HG02973 (cell line): Measurements from ENCODE around the gene SPC24.
A peak's percentile ranks its signal among the peaks of the same experiment; 100 is the strongest.

Experiments
- ATAC-seq: cut with Tn5 transposase; IDR thresholded peaks from one replicate; pipeline ENCODE4 v1.9.1; 2021; ENCODE audit warnings: moderate library complexity; ENCODE audit not compliant: unreplicated experiment

The SPC24 gene

DNA sequence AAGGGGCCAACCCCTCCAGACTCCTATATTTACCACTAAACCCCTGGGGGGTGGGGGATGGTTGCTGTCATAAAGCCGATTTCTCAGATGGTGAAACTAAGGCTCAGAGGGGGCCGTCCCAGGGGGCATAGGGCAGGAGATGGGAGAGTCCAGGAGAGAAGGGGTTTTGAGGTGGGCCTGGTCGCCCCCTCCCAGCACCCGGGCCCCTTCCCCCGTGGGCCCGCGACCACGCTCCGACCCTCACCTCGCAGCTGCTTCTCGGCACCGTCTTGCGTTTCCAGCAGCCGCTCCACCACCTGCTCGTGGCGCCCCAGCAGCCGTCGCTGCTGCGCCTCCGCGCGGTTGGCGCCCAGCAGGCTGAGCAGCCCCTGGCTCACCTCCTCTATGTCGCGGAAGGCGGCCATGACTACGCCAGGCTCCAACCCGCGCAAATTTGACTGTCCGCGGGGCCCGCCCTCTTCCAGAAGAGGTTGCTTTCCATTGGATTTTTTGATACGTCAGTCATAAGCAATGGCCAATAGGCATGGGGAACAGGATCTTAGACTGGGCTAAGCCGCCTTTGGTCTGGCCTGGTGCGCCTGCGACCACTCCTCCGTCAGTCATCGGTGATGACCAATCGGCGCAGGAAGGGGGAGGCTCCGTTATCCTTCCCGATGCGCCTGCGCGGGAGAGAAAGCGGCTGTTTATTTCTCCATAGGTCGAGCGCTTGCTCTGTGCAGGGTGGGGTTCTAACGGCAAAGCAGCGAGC lies at the start of gene SPC24:
SPC24 (minus strand) TSS at position 410 of the 748 bp plus-strand sequence; CDS start at position 404, 6 bp downstream.
- peak; percentile 95 for ATAC-seq

GRCh38 chr19:11204943-11205349 lies 49.4 kb upstream of the SPC24 start:
- ATAC-seq = no peak

- ATAC-seq = no peak
These were observed 48.6 kb upstream of the SPC24 start for GRCh38 chr19:11204076-11204602.

DNA sequence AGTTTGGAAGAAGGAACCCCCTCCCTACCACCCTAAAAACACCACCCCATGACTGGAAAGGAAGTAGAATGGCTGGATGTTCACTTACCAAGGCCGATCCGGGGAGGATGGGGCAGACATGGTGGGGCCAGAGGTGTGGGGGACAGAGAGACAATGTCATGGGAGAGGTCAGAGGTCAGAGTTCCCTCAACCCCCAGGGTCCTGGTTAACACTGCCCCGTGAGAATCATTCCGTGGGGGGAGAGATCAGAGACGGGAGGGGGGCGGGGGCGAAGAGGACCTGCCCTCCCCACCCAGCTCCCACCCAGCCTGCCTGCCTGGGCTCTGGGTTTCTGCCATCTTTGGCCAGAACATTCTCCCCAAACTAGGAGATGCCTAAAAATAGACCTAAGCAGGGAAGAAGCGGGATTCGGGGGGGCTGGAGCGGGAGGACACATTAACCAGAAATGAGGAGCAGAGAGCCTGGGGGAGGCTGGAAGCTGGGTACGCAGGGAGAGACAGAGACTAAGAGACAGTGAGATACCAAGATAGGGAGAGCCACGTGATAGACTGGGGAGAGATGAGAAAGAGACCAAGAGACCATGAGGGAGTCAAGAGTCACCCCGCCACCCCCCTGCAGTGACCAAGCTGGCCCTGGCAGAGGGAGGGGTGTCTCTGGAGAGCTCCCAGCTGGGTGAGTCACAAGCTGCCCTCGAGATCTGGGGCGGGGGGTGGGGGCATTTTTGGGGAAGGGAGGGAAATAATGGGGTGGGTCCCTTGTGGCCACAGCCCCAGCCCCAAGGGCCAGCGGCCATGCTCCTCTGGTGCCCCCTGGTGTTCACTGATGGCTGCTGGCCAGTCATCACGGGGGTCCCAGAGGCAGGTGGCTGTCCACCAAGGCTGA lies 47.9 kb upstream of the SPC24 start:
- ATAC-seq = no peak

- no peak for ATAC-seq
These were observed 47.1 kb upstream of the SPC24 start for GRCh38 chr19:11202488-11203193.

- ATAC-seq = no peak
These were observed 46.2 kb upstream of the SPC24 start for GRCh38 chr19:11201791-11202190.

DNA sequence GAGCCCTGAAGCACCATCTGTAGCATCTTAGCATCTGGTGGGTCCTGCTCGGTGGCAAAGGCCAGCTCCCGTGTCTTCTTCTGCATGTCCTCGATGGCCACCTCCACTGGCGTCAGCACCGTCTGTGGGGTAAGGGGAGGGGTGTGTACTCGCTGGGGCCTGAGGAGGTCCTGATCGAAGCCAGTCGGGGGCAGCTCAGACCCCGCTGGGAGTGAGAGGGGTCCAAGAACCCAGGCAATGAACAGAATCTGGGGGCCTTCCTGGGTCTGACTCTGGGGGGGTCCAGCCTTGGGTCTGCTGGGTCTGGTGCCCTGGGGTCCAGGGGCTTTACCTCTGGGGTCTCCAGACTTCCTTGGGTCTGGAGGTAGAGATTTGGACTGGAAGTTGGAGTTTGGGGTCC lies 45.3 kb upstream of the SPC24 start:
- ATAC-seq = no peak

DNA sequence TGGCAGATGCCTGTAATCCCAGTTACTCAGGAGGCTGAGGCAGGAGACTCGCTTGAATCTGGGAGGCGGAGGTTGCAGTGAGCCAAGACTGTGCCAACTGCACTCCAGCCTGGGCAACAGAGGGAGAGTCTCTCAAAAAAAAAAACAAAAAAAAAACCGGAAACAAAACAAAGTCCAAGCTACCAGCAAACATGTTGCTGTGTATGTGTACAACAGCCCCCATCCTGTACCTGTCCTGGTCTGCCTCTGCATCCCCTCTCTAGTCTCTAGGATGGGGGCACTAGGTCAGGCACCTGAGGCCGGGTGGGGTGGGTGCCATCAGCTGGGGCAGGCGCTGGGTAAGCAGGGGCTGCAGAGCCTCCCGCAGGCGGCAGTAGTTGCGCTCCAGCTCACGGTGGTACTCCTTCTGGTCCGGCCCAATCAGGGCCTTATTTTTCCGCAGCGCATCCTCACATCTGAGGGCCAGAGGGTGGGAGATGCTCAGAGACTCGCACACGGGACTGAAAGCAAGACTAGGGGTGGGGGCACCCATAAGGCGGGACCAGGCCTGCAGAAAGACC lies 44.5 kb upstream of the SPC24 start:
- ATAC-seq = no peak

DNA sequence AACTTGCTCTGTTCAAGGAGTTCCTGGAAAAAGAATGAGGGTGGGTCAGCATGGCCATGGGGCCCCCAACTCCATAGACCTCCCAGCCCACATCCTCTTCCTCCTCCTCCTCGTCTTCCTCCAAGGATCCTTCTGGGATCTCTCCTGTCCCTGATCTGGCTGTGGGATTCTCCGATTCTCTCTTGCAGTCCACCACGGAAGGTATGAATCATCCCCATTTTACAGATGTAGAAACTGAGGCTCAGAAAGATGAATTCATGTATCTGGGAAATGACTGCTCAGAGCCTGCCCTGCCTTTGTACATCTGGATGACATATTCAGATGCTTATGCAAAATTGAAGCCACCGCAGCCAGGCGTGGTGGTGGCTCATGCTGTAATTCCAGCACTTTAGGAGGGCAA lies 43.9 kb upstream of the SPC24 start:
- ATAC-seq = no peak

DNA sequence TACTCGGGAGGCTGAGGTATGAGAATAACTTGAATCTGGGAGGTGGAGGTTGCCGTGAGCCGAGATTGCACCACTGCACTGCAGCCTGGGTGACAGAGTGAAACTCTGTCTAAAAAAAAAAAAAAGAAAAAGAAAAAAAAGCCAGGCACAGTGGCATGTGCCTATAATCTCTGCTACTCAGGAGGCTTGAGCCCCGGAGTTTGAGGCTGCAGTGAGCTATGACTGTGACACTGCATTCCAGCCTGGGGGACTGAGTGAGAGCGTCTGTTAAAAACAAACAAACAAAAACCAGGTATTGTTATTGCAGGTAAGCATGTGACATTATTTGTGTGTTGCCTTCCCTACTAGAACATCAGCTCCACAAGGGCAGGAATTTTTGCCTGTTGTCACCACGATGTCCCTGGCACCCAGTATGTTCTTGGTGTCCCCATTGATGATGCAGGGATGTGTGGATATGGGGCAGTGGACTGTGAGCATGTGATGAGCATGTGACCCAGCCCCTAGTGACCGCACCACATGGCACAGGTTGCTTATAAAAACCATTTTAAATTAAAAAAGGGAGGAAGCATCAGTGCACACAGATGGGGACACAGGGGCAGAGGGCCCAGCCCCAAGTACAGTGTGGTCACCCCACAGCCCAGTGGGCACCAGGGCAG lies 43.3 kb upstream of the SPC24 start:
- ATAC-seq = no peak

DNA sequence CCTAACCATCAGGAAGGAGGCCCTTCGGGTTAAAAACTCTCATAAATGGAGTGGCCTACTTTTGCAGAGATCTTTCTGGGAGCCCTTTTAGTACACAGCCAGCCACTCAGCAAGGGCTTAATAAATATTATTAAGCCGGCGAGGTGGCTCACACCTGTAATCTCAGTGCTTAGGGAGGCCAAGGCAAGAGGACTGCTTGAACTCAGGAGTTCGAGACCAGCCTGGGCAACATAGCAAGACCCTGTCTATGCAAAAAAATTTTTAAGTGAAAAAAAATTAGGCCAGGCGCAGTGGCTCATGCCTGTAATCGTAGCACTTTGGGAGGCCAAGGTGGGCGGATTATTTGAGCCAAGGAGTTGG lies 42.6 kb upstream of the SPC24 start:
- ATAC-seq = no peak

DNA sequence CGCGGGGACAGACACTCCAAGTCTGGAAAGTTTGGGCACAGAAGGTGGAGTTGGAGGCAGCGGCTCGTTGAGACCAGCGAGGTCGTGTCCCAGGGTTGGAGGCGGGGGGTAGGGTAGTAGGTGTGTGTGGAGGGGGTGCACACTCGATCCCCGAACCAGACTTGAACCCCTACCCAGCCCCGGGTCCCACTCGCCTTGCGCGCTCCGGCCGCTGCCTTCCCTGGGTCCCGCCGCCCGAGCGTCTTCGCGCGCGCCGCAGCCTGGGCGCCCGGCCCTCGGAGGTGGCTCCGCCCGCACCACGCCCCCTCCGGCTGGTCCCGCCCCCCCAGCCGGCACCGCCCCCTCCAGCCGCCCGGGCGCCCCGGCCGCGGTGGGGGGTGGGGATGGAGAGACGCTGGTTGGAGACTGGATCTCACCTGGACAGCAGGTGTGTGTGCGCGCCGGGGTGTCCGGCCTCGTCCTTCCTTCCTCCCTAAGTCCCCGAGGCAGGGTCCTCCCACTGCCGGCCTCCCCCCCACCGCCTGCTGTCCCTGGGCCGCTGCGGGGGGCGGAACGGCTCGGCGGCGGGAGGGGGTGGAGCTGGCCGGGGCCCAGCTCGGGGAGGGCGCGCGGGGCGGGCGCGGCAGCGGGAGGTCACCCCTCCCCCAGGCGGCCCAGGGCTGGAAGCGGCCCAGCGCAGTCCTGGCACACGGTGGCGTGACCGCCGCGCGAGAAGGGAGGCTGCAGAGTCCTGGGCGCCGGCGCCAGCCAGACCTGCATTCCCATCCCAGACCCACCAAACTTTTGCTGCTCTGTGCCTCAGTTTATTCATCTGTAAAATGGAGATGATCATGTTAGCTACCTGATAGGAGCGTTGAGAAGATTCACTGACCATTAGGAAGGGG lies 42.0 kb upstream of the SPC24 start, which contains the start of gene KANK2:
KANK2 (minus strand) TSS at position 255 of the 884 bp plus-strand sequence. CDS start 3,034 bp downstream, outside the sequence.
- peak; percentile 50 for ATAC-seq

- ATAC-seq = no peak
These were observed 41.1 kb upstream of the SPC24 start for GRCh38 chr19:11196406-11197287.

DNA sequence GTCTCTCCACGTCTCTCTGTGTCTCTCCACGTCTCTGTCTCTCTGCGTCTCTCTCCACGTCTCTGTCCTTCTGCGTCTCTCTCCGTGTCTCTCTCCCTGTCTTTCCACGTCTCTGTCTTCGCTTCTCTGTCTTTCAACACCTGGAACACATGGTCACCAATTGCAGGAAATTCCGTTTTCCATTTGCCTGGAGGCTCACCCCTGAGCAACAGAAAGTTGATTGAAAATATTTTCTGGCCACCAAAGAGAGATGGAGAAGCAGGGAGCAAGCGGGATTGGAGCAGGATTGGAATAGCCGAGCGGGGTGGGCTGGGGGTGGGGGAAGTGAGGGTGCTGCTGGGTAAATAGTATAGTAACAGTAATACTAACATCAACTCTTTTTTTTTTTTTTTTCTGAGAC lies 40.1 kb upstream of the SPC24 start:
- no peak for ATAC-seq

DNA sequence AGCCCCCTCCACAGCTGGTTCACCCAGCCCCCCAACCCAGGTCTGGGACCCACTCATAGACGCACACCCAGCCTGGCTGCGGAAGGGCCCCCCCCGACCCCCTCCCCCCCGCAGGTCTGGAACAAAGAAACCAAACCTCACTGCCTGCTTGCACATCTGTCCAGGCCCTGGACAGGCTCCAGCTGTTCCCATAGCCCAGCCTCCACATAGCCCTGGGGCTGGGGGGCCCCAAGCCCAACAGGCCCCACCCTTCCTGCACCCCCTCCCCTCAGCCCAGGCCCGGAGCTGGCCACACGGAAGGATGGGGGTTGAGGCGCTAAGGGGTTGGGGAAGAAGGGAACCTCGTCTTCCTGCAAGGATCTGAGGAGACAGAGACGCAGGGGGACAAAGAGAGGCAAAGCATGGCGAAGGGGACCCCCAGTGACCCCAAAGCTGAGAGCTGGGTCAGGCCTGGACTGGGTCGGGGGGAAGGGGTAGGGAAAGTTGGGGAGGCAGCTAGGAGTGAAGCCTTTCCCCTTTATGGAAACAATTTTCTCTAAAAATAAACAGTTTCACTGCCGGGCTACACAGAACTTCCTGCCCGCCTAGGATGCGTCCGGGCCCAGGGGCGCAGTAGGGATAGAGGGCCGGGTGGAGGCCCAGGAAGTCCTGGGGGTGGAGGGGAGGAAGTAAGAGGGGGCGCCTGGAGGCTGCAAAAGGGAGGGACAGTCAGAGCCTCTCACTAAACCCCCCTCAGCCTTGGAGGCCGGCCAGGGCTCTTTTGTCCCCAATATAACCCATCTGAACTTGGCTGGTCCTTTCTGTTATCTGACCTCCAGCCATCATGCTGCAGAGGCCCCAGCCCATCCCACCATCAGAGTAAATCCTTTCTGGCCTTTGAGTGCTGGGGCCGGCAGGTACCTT lies 39.3 kb upstream of the SPC24 start:
- no peak for ATAC-seq

GRCh38 chr19:11194173-11194572 lies 38.6 kb upstream of the SPC24 start:
- ATAC-seq = no peak
